Type B pancreatic cell (in vitro differentiated cells): ENCODE measurements around the gene SIK3. TPM values are rescaled to one million over a fixed set of nuclear protein-coding genes. Genes with fewer than 3 reads are reported as not detected.

Experiments
- DNase-seq: peaks from one replicate; pipeline ENCODE4 v3.0.0; 2021; ENCODE audit warnings: mixed read lengths; ENCODE audit not compliant: unreplicated experiment; ENCODE audit errors: extremely low spot score
- H3K27ac Mint-ChIP-seq: 2 replicates; pipeline ENCODE4 v1.8.0; 2021; ENCODE audit warnings: mild to moderate bottlenecking, mixed read lengths
- H3K27me3 Mint-ChIP-seq: 2 replicates; pipeline ENCODE4 v1.8.0; 2021; ENCODE audit warnings: mixed read lengths
- H3K36me3 Mint-ChIP-seq: 2 replicates; pipeline ENCODE4 v1.8.0; 2021; ENCODE audit warnings: mixed read lengths
- H3K4me1 Mint-ChIP-seq: one replicate; pipeline ENCODE4 v1.8.0; 2021; ENCODE audit warnings: mixed read lengths; ENCODE audit not compliant: unreplicated experiment
- H3K4me3 Mint-ChIP-seq: 2 replicates; pipeline ENCODE4 v1.8.0; 2021; ENCODE audit warnings: mild to moderate bottlenecking, mixed read lengths
- H3K9me3 Mint-ChIP-seq: 2 replicates; pipeline ENCODE4 v1.8.0; 2021; ENCODE audit warnings: mixed read lengths
- total RNA-seq: library from RNA; stranded (reverse); gene quantifications from 2 replicates; pipeline ENCODE4 v1.2.1, GENCODE V29; 2021; ENCODE audit warnings: low replicate concordance
- TF ChIP-seq, protein P1 (sequence below): fragments of 200-600 bp; sonication (generic); conservative IDR thresholded peaks from 2 replicates; pipeline ENCODE4 v1.5.0; 2021; ENCODE audit warnings: antibody characterized with exemption, mild to moderate bottlenecking

The SIK3 gene
- total RNA-seq, 1 donor from 2014 or later = 39.9 TPM

DNA sequence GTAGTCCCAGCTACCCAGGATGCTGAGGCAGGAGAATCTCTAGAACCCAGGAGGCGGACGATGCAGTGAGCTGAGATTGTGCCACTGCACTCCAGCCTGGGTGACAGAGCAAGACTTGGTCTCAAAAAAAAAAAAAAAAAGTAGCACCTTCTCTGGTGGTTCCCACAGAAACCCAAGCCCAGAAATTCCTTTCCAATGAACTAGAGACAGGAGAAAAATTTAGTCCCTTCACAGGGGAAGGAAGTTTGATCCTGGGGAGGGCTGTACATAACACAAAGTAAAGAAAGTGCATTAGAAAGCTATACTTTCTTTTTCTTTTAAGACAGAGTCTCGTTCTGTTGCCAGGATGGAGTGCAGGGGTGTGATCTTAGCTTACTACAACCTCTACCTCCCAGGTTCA, 235.3 kb downstream of the SIK3 start:
- no peak overlapping the region for H3K4me3 Mint-ChIP-seq
- H3K4me1 Mint-ChIP-seq = no peaks in the 10 kb centered on the region
- no peak for DNase-seq
- no peaks in the 10 kb centered on the region for H3K9me3 Mint-ChIP-seq
- H3K27me3 Mint-ChIP-seq = no peaks in the 10 kb centered on the region
- TF ChIP-seq, protein P1, sequence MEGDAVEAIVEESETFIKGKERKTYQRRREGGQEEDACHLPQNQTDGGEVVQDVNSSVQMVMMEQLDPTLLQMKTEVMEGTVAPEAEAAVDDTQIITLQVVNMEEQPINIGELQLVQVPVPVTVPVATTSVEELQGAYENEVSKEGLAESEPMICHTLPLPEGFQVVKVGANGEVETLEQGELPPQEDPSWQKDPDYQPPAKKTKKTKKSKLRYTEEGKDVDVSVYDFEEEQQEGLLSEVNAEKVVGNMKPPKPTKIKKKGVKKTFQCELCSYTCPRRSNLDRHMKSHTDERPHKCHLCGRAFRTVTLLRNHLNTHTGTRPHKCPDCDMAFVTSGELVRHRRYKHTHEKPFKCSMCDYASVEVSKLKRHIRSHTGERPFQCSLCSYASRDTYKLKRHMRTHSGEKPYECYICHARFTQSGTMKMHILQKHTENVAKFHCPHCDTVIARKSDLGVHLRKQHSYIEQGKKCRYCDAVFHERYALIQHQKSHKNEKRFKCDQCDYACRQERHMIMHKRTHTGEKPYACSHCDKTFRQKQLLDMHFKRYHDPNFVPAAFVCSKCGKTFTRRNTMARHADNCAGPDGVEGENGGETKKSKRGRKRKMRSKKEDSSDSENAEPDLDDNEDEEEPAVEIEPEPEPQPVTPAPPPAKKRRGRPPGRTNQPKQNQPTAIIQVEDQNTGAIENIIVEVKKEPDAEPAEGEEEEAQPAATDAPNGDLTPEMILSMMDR = no peak
- H3K27ac Mint-ChIP-seq = no peak overlapping the region
- peaks cover 34% of the 10 kb centered on the region for H3K36me3 Mint-ChIP-seq

DNA sequence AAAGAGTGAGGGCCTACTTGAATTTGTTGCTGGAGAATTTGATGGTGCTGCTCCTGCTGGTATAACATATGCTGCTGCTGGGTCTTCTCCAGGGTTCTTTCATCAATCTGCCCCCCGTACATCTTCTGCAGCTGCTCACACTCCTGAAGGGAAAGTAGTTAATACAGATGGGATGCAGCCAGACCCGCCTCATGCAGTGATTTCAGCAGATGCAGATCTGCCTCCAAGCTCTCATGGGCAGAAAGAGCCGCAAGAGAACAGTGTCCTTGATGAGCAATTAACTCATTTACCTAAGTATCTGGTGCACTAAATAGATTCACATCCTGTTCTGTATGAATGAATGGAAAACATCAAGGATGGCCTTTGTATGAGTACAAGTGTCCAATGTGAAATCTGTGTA, 236.0 kb downstream of the SIK3 start:
- Mint-ChIP-seq H3K27me3 (no peaks in the 10 kb centered on the region), H3K27ac (no peak overlapping the region), H3K9me3 (no peaks in the 10 kb centered on the region), H3K4me1 (no peaks in the 10 kb centered on the region), H3K4me3 (no peak overlapping the region), H3K36me3 (peaks cover 34% of the 10 kb centered on the region)
- no peak for DNase-seq
- TF ChIP-seq, protein P1 = no peak

DNA sequence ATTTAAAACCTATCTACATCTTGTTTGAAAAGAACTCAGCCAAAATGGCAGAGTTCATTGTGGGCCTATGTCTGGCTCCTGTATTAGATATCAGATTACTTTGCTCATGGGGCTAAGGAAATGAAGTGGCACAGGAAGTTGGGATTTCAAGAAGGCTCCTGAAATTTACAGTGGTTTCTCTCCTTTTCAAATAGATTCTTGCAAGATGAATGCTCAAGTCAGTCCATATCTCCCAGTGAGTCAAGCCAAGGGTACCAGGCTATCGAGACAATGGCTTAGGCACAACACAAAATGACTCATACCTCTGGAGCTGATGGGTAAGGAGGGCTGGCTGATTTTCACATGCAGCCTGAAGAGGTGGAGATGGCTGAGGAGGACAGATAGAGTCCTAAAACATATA, 236.7 kb downstream of the SIK3 start:
- H3K27me3 Mint-ChIP-seq = no peaks in the 10 kb centered on the region
- TF ChIP-seq, protein P1 = no peak
- no peak overlapping the region for H3K4me3 Mint-ChIP-seq

DNA sequence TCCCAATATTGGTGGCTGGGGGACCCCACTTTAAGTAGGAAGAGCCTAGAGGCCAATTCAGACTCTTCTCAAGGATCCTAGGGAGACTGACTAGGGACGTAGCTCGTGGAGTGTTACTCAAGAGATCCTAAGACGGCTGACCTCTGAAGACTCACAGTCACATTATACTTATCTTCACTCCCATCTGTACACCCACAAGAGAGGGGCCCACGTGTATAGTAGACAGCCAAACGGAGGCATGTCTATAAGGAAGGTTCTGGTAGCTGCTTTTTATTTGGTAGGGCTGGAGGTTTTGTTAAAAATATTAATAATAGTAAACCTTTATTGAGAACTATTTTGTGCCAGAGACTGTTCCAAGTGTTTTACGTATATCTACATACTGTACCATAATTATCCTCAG, 237.9 kb downstream of the SIK3 start:
- peaks cover 42% of the 10 kb centered on the region for H3K36me3 Mint-ChIP-seq
- H3K27me3 Mint-ChIP-seq = no peaks in the 10 kb centered on the region
- DNase-seq = no peak
- no peak overlapping the region for H3K27ac Mint-ChIP-seq
- TF ChIP-seq, protein P1 = no peak
- no peaks in the 10 kb centered on the region for H3K9me3 Mint-ChIP-seq
- no peak overlapping the region for H3K4me3 Mint-ChIP-seq
- no peaks in the 10 kb centered on the region for H3K4me1 Mint-ChIP-seq

More for the DNA sequence above, 236.7 kb downstream of the SIK3 start:
- Mint-ChIP-seq H3K27ac (no peak overlapping the region), H3K4me1 (no peaks in the 10 kb centered on the region), H3K36me3 (peaks cover 39% of the 10 kb centered on the region), H3K9me3 (no peaks in the 10 kb centered on the region)
- no peak for DNase-seq

DNA sequence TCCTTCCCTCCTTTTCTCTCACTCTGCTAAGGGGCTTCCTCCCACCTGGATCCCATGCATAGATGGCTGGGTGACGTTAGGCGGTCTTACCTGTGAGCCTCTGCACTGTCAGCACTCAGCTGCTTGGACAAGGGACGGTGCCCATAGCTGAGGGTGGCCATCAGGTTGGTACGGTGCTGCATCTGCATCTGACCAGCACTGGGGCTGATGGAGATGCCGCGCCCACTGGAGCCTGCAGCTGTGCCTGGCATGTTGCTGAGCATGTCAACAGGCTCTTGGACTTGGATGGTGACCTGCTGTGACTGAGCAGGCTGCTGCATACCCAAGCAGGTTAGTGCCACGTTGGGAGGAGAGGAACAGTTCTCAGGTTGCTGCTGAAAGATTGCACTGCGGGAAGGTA, 239.1 kb downstream of the SIK3 start:
- H3K9me3 Mint-ChIP-seq = no peaks in the 10 kb centered on the region

More for the DNA sequence above, 239.1 kb downstream of the SIK3 start:
- Mint-ChIP-seq H3K27me3 (no peaks in the 10 kb centered on the region), H3K4me1 (no peaks in the 10 kb centered on the region), H3K36me3 (peaks cover 46% of the 10 kb centered on the region), H3K4me3 (no peak overlapping the region), H3K27ac (no peak overlapping the region)
- TF ChIP-seq, protein P1 = no peak
- no peak for DNase-seq
